Caco-2 (cell line): ENCODE data around the gene PBRM1. TPM values are rescaled to one million over a fixed set of nuclear protein-coding genes. Genes with fewer than 3 reads are reported as not detected.

ENCODE experiments used
- BruUV-seq: library from RNA; stranded (reverse); fragments of 400-500 nt; replicated peaks from 2 replicates; lab custom pipeline; 2021; lab: Mats Ljungman, UMichigan
- CTCF ChIA-PET: fragments of 300-600 bp; sonication (Branson Sonifier 250); formaldehyde crosslinking; loops from one replicate; lab custom pipeline; 2022; ENCODE audit warnings: antibody characterized with exemption; lab: Charles Lee
- POLR2A ChIA-PET: fragments of 300-600 bp; sonication (Branson Sonifier 250); formaldehyde crosslinking; loops from one replicate; lab custom pipeline; 2022; ENCODE audit warnings: antibody characterized with exemption; lab: Charles Lee
- DNase-seq, 2 experiments: peaks; one replicate each; pipeline versions ENCODE4 v3.0.0 to v3.0.0-alpha.2; 2020 to 2022
- H3K27me3 ChIP-seq: replicated peaks from 2 replicates; pipeline ENCODE4 v1.6.0; 2011; ENCODE audit warnings: low read length; ENCODE audit not compliant: control insufficient read depth, insufficient read depth
- H3K36me3 ChIP-seq: 2 replicates; pipeline ENCODE4 v1.5.1; 2011; ENCODE audit warnings: low read length; ENCODE audit not compliant: control insufficient read depth, insufficient read depth
- H3K4me1 ChIP-seq: fragments of 250-450 bp; sonication (Bioruptor Pico); 2 replicates; pipeline ENCODE4 v1.5.1; 2020; ENCODE audit warnings: mild to moderate bottlenecking
- H3K4me3 ChIP-seq: 2 replicates; pipeline ENCODE4 v1.5.1; 2011; ENCODE audit warnings: low read depth, mild to moderate bottlenecking, control low read depth, low read length
- H3K9me3 ChIP-seq: fragments of 250-450 bp; sonication (Bioruptor Pico); 2 replicates; pipeline ENCODE4 v1.5.1; 2020; ENCODE audit warnings: mild to moderate bottlenecking, moderate library complexity
- H3K27ac Mint-ChIP-seq: one replicate; pipeline ENCODE4 v1.8.0; 2022; ENCODE audit warnings: mixed read lengths; ENCODE audit not compliant: unreplicated experiment
- H3K27me3 Mint-ChIP-seq: one replicate; pipeline ENCODE4 v1.8.0; 2022; ENCODE audit warnings: mixed read lengths; ENCODE audit not compliant: insufficient read depth, unreplicated experiment
- H3K36me3 Mint-ChIP-seq: one replicate; pipeline ENCODE4 v1.8.0; 2022; ENCODE audit warnings: mild to moderate bottlenecking, mixed read lengths; ENCODE audit not compliant: insufficient read depth, unreplicated experiment
- H3K4me1 Mint-ChIP-seq: one replicate; pipeline ENCODE4 v1.8.0; 2022; ENCODE audit warnings: low read depth, mixed read lengths; ENCODE audit not compliant: unreplicated experiment
- H3K4me3 Mint-ChIP-seq: one replicate; pipeline ENCODE4 v1.8.0; 2022; ENCODE audit warnings: mild to moderate bottlenecking, moderate library complexity, mixed read lengths; ENCODE audit not compliant: unreplicated experiment
- H3K9me3 Mint-ChIP-seq: one replicate; pipeline ENCODE4 v1.8.0; 2022; ENCODE audit warnings: mixed read lengths; ENCODE audit not compliant: unreplicated experiment
- intact Hi-C: fragments of 100-400 bp; cut with micrococcal nuclease; formaldehyde crosslinking; loops from one replicate; pipeline ENCODE4 v1.10.0; 2022; ENCODE audit not compliant: unreplicated experiment
- total RNA-seq: library from RNA; stranded (reverse); gene quantifications from 2 replicates; pipeline ENCODE4 v1.2.3, GENCODE V29; 2022
- TF ChIP-seq, protein P1 (sequence below), 2 experiments: fragments of 200-600 bp in 1 of 2; IDR thresholded peaks; 1 replicate in 1 of 2; 2 replicates in 1 of 2; pipeline versions ENCODE4 v1.5.1 to v1.8.0; 2011 to 2022; ENCODE audit warnings: antibody characterized with exemption in 1 of 2, control low read depth in 1 of 2, inconsistent platforms in 1 of 2, low read depth in 1 of 2, low read length in 1 of 2, mild to moderate bottlenecking in 1 of 2, moderate library complexity in 1 of 2; ENCODE audit not compliant: insufficient read depth in 1 of 2, severe bottlenecking in 1 of 2, unreplicated experiment in 1 of 2

PBRM1 gene
- total RNA-seq, 1 experiment from 2014 or later: 50.7 TPM

DNA sequence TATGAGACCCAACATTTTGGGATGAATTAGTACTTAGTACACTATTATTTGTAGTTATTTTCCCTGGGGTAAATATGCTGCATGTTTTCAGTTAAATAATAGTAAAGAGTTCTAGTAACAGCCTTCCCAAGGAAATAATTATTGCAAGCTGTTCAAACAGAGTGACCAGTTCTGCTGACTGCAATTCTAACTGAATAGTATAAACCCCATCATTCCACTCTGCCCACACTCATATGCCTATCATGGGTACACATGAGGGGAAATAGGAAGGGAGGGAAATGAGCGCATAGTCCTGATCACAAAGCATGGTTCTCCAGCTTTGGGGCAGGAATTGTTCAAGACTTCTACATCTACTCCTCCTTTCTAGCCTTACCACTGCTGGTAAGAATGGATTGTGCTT lies 130.7 kb downstream of the PBRM1 start:
- BruUV-seq: no TSS peak
- POLR2A ChIA-PET: no interaction called here
- intact Hi-C loops: no loop called here
- Mint-ChIP-seq H3K27ac (no peak overlapping the region), H3K36me3 (peaks cover 32% of the 10 kb centered on the region), H3K4me1 (no peaks in the 10 kb centered on the region), H3K4me3 (no peak overlapping the region), H3K27me3 (no peaks in the 10 kb centered on the region), H3K9me3 (no peaks in the 10 kb centered on the region)
- no peaks in the 10 kb centered on the region for H3K9me3 ChIP-seq
- TF ChIP-seq, protein P1, sequence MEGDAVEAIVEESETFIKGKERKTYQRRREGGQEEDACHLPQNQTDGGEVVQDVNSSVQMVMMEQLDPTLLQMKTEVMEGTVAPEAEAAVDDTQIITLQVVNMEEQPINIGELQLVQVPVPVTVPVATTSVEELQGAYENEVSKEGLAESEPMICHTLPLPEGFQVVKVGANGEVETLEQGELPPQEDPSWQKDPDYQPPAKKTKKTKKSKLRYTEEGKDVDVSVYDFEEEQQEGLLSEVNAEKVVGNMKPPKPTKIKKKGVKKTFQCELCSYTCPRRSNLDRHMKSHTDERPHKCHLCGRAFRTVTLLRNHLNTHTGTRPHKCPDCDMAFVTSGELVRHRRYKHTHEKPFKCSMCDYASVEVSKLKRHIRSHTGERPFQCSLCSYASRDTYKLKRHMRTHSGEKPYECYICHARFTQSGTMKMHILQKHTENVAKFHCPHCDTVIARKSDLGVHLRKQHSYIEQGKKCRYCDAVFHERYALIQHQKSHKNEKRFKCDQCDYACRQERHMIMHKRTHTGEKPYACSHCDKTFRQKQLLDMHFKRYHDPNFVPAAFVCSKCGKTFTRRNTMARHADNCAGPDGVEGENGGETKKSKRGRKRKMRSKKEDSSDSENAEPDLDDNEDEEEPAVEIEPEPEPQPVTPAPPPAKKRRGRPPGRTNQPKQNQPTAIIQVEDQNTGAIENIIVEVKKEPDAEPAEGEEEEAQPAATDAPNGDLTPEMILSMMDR (IDR thresholded peaks at IDR 0.05; ENCODE audit: insufficient read depth in 1 of 2, low read depth in 1 of 2, low read length in 1 of 2, severe bottlenecking in 1 of 2, unreplicated experiment in 1 of 2): no peak
- H3K27me3 ChIP-seq: no peaks in the 10 kb centered on the region
- H3K4me1 ChIP-seq: no peaks in the 10 kb centered on the region
- H3K36me3 ChIP-seq: peaks cover 1% of the 10 kb centered on the region; the same call in 1 of the 2 replicates
- CTCF ChIA-PET: no interaction called here
- DNase-seq: no peak
- no peak overlapping the region for H3K4me3 ChIP-seq

DNA sequence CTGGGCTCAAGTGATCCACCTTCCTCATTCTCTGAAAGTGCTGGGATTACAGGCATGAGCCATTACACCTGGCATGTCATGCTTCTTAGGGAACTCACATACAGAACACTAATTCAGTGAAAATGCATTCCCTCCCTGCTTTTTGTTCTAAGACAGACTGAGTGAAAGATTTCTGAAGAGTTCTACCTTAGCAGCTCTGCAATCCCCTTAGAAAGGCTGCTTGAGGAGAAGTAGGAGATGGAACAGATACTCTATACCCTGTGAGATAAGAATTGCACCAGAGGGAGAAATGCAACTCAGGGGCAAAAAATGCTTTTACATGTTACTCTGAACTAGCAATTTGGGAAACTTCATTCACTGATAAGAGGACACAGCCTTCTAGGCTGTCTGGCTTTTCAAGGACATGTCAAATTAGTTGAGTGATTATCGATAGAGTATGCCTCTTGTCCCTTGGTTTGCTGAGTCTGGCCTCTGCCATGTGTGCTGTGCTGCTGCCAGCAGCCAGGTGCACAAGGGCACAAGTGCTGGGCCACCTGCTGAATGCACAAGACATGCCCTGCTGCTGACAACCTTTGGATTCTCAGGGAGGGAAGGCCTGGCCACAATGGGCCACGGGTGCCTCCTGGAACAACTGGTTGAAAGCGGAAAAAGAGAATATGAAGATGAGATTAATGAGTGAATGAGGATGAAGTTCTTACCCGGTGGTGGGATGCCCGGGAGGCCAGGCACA lies 131.5 kb downstream of the PBRM1 start:
- TF ChIP-seq, protein P1 (IDR thresholded peaks at IDR 0.05; ENCODE audit: insufficient read depth in 1 of 2, low read depth in 1 of 2, low read length in 1 of 2, severe bottlenecking in 1 of 2, unreplicated experiment in 1 of 2): no peak
- POLR2A ChIA-PET: no interaction called here

DNA sequence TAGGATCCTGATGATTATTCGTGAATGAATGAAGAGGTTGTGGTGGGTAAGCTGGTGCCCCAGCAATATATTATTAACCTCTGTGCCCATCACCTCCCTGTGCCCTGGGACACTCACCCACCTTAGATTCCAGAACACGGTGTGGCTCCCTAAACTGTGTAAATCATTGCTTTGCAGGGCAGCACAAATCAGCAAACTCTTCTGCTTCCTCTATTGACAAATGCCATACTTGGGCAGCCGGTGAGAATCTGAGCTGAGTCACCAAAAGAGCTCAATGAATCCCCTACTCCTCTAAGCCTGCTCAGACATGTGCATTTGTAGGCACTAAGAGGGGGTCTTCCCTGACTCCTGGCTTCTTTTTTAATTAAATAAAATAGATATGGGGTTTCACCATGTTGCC lies 133.6 kb downstream of the PBRM1 start:
- Histone ChIP-seq H3K4me3 (no peak overlapping the region), H3K36me3 (no peaks in the 10 kb centered on the region; the same call in 1 of the 2 replicates), H3K4me1 (no peaks in the 10 kb centered on the region), H3K9me3 (no peaks in the 10 kb centered on the region), H3K27me3 (no peaks in the 10 kb centered on the region)
- ChIA-PET CTCF (no interaction called here), POLR2A (no interaction called here)
- no peak for DNase-seq
- H3K4me3 Mint-ChIP-seq: no peak overlapping the region
- no peaks in the 10 kb centered on the region for H3K4me1 Mint-ChIP-seq
- H3K27ac Mint-ChIP-seq: no peak overlapping the region
- no peaks in the 10 kb centered on the region for H3K9me3 Mint-ChIP-seq
- peaks cover 28% of the 10 kb centered on the region for H3K36me3 Mint-ChIP-seq
- intact Hi-C loops: no loop called here
- BruUV-seq: no TSS peak
- H3K27me3 Mint-ChIP-seq: no peaks in the 10 kb centered on the region
- TF ChIP-seq, protein P1 (IDR thresholded peaks at IDR 0.05; ENCODE audit: insufficient read depth in 1 of 2, low read depth in 1 of 2, low read length in 1 of 2, severe bottlenecking in 1 of 2, unreplicated experiment in 1 of 2): no peak

More for the DNA sequence above, 131.5 kb downstream of the PBRM1 start:
- Mint-ChIP-seq H3K36me3 (peaks cover 28% of the 10 kb centered on the region), H3K4me1 (no peaks in the 10 kb centered on the region), H3K27me3 (no peaks in the 10 kb centered on the region), H3K27ac (no peak overlapping the region), H3K4me3 (no peak overlapping the region), H3K9me3 (no peaks in the 10 kb centered on the region)
- H3K4me1 ChIP-seq: no peaks in the 10 kb centered on the region
- CTCF ChIA-PET: no interaction called here
- intact Hi-C loops: no loop called here
- H3K27me3 ChIP-seq: no peaks in the 10 kb centered on the region
- H3K36me3 ChIP-seq: no peaks in the 10 kb centered on the region; the same call in 1 of the 2 replicates
- H3K4me3 ChIP-seq: no peak overlapping the region
- BruUV-seq: no TSS peak
- H3K9me3 ChIP-seq: no peaks in the 10 kb centered on the region
- no peak for DNase-seq
